Activated T-cell treated with anti-CD3 and anti-CD28 coated beads, Interleukin-2, amount 50 U/mL, for 24 hours (primary cell): ENCODE data around the gene PTPRG.

ENCODE experiments used
- DNase-seq: peaks from one replicate; pipeline ENCODE4 v3.0.0-alpha.2; 2020
- H3K27ac Mint-ChIP-seq: 2 replicates; pipeline ENCODE4 v1.8.0; 2020; ENCODE audit warnings: mild to moderate bottlenecking, mixed read lengths
- H3K27me3 Mint-ChIP-seq: 2 replicates; pipeline ENCODE4 v1.8.0; 2020; ENCODE audit warnings: mixed read lengths
- H3K36me3 Mint-ChIP-seq: 2 replicates; pipeline ENCODE4 v1.8.0; 2020; ENCODE audit warnings: low read depth, mixed read lengths
- H3K4me1 Mint-ChIP-seq: 2 replicates; pipeline ENCODE4 v1.8.0; 2020; ENCODE audit warnings: low read depth, mixed read lengths
- H3K4me3 Mint-ChIP-seq: 2 replicates; pipeline ENCODE4 v1.8.0; 2020; ENCODE audit warnings: mild to moderate bottlenecking, moderate library complexity, mixed read lengths
- H3K9me3 Mint-ChIP-seq: 2 replicates; pipeline ENCODE4 v1.8.0; 2020; ENCODE audit warnings: mixed read lengths

The PTPRG gene

DNA sequence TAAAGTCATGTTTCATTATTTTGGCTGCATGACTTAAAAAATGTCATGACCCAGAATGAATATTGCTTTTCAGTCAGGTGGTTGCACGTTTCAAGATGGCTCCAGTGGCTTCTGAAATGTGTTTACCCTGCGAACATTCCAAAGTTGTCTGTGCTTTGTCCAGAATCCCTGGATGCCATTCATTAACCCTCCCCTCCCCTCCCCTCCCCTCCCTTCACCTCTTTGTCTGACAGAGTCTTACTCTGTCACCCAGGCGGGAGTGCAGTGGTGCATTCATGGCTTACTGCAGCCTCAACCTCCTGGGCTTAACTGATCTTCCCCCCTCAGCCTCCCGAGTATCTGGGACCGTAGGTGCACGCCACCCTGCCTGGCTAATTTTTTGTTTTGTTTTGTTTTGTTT lies 308.0 kb downstream of the PTPRG start:
- Mint-ChIP-seq H3K9me3 (no peaks in the 10 kb centered on the region), H3K27ac (no peak overlapping the region), H3K36me3 (no peaks in the 10 kb centered on the region), H3K27me3 (no peaks in the 10 kb centered on the region), H3K4me3 (no peak overlapping the region), H3K4me1 (no peaks in the 10 kb centered on the region)
- no peak for DNase-seq

DNA sequence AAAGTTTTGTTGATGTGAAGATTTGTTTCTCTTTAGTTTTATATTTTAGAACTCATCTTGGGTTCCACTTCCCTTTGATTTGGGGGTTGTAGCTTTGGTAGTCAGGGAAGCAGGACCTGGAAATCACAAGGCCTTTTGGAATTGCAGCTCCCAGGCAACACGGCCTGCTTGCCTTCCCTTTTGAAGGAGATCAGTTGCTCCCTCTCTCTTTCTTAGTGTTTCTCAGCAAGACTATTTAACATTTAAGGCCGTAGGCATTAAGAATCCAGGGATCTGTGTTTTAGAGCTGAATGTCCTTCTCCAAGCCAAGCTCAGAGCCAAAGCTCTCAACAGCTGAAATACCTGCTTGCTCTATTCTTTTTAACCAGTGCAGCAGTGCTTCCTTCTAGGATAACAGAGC lies 310.3 kb downstream of the PTPRG start:
- no peak overlapping the region for H3K4me3 Mint-ChIP-seq
- H3K27me3 Mint-ChIP-seq = no peaks in the 10 kb centered on the region
- H3K36me3 Mint-ChIP-seq = no peaks in the 10 kb centered on the region
- DNase-seq = no peak
- no peaks in the 10 kb centered on the region for H3K4me1 Mint-ChIP-seq
- no peak overlapping the region for H3K27ac Mint-ChIP-seq
- H3K9me3 Mint-ChIP-seq = no peaks in the 10 kb centered on the region

DNA sequence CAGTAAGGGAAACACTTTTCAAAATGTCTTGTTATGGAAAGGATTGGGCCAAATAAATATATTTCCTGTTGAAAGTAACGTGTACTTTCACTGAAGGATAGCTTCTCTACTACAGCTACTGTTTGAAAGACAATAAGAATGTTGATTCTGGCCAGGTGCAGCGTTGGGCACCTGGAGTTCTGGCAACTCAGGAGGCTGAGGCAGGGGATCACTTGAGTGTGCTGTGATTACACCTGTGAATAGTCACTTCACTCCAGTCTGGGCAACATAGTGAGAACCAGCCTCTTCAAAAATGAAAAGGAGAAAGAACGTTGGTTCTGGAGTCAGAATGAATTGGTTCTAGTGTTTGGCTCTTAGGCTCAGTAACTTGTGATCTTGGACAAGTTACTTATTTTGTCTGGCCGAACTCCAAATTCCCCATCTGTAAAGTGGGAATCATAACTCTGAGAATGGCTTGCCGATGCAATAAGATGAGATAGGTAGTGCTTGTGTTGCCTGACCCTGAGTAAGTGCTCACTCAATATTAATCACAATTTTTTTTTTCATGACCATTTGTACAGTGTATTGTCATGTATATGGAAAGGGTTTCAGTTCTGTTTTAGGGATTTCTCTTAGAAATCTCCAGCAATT lies 310.8 kb downstream of the PTPRG start:
- Mint-ChIP-seq H3K4me3 (no peak overlapping the region), H3K9me3 (no peaks in the 10 kb centered on the region), H3K4me1 (no peaks in the 10 kb centered on the region), H3K27me3 (no peaks in the 10 kb centered on the region), H3K36me3 (no peaks in the 10 kb centered on the region), H3K27ac (no peak overlapping the region)
- no peak for DNase-seq

DNA sequence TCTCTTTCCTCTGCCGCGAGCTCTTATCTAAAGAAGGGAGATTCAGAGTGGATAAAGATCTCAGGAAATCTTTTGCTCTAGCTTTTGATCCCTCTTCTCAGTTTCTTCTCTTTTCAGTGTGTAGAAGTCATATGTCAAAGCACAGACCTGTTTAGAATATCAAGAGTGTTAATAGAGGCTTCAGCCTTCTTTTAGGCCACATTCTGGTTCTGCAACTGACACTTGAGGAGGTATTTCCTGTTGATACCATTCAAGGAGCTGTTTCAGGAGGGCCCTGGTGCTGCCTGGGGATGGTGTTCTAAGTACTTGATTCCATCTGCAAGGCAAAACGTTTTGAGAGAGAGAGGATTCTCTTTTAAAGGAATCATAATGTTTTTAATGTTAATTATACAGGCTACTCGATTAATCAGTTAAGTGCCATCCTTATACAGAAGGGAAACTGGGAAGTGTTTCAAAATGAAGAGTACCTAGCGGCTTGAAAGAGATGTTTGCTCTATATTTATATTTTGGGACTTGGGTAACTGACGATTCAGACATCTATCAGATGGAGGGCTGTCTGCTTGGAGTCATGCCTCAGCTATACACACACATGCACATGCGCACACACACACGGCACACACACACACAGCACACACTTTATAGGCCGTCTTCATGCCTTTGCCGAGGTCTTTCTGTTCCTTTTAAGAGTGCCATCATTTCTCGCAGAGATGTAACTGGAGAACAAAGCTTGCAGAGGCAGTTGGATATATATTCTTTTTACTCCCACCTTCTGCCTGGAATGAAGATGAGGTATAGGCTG lies 313.9 kb downstream of the PTPRG start:
- no peak overlapping the region for H3K27ac Mint-ChIP-seq
- no peaks in the 10 kb centered on the region for H3K36me3 Mint-ChIP-seq
- H3K9me3 Mint-ChIP-seq = no peaks in the 10 kb centered on the region
- DNase-seq = no peak
- no peaks in the 10 kb centered on the region for H3K4me1 Mint-ChIP-seq
- H3K4me3 Mint-ChIP-seq = no peak overlapping the region
- no peaks in the 10 kb centered on the region for H3K27me3 Mint-ChIP-seq

DNA sequence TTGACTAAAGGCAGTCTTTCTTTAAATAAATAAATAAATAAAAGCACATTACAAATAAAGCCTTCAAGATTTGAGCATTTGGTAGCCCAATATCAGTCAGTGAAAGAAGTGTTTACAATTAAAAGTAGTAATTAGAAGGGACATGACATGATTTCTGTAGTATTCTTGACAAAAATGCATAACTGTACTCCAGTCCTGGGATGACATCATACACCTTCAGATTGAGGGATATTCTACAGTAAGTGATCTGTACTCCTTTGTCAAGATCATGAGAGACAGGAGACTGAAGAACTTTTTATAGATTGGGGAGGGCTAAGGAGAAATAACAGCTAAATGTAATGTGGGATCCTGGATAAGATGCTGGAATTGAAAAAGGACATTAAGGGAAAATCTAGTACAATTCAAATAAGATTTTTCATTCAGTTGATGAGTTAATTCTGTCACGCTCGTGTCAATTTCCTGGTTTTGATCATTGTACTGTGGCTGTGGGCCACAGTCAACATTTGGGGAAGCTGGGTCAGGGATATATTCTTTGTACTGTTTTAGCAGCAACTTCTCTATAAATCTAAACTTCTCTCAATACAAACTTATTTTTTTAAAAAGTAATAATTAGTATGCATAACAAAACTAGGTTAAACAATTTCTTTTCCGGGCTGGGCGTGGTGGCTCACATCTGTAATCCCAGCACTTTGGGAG lies 314.8 kb downstream of the PTPRG start:
- H3K27me3 Mint-ChIP-seq = no peaks in the 10 kb centered on the region
- no peaks in the 10 kb centered on the region for H3K9me3 Mint-ChIP-seq
- no peak overlapping the region for H3K27ac Mint-ChIP-seq
- H3K4me1 Mint-ChIP-seq = no peaks in the 10 kb centered on the region
- DNase-seq = no peak
- H3K36me3 Mint-ChIP-seq = no peaks in the 10 kb centered on the region
- H3K4me3 Mint-ChIP-seq = no peak overlapping the region

DNA sequence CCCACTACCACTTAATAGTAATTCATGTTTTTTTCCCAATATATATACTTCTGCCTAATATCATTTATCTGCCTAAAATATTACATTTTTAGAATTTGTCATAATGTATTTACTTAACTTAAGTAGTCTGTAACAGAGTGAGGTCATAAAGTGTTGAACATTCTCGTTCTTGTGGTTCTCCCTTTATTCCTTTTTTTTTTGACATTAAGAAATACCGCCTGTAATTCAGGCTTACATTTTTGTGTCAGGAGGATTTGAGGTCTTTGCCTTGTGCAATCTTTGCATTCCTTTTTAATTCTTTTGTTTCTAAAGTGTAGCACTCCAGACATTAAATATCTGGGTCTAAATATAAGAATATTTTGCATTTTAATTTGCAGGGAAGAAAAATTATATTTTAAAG lies 315.4 kb downstream of the PTPRG start:
- H3K9me3 Mint-ChIP-seq = no peaks in the 10 kb centered on the region
- DNase-seq = no peak
- H3K4me1 Mint-ChIP-seq = no peaks in the 10 kb centered on the region
- no peaks in the 10 kb centered on the region for H3K36me3 Mint-ChIP-seq
- H3K27me3 Mint-ChIP-seq = no peaks in the 10 kb centered on the region
- no peak overlapping the region for H3K27ac Mint-ChIP-seq
- no peak overlapping the region for H3K4me3 Mint-ChIP-seq

DNA sequence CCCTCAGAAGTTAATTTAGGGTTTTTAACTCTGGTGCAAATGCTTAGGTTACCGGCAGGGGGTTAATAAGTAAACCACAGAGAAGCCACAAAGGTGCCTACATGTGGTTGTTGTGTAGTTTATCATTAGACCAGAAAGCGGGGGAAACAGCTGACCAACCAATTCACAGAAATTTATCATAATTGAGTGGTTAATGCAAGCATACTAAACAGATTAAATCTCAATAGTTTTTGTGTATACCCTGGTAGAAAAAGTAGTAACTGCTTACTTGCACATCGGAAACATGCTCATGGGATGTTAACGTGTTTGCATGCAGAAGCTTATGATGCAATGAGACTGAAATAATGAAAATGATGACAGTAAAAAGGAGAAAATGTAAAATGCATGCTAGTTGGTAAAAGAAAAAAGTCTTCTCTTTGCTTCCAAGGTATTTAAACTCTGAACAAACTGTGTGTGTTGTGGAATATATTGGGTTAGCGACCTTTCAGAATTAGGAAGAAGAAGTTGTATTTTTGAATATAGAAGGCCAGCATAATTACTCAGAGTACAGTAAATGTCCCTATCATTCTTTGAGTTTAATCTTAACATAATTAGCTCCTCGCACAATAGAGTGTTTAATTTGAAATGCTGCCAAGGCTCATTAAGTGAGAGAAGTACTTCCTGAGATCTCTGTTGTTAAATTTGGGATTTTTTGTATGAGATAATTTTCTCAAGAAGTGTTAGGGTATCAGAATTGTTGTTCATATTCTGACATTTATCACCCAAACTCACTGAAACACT lies 316.2 kb downstream of the PTPRG start:
- Mint-ChIP-seq H3K9me3 (no peaks in the 10 kb centered on the region), H3K4me3 (no peak overlapping the region), H3K27me3 (no peaks in the 10 kb centered on the region), H3K4me1 (no peaks in the 10 kb centered on the region), H3K27ac (no peak overlapping the region), H3K36me3 (no peaks in the 10 kb centered on the region)
- DNase-seq = no peak

DNA sequence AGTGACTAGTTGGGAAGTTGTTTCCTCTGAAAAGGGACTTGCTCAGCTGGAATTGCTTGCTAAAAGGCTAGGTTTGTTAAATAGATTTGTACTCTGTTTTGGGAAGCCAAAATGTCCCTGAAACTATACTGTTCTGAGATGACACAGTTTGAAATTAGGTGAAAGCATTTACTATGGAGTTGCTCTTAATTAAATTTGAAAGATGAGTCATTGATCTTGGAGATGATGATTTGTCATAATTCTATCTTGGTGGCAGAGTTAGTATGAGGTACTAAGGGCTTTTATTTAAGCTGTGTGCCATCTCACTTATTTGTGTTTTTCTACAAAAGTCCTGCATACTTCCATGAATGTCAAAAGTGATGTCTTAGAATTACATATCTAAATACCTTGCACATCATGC lies 320.9 kb downstream of the PTPRG start:
- Mint-ChIP-seq H3K9me3 (no peaks in the 10 kb centered on the region), H3K36me3 (no peaks in the 10 kb centered on the region), H3K4me1 (no peaks in the 10 kb centered on the region), H3K4me3 (no peak overlapping the region), H3K27me3 (no peaks in the 10 kb centered on the region), H3K27ac (no peak overlapping the region)
- DNase-seq = no peak

DNA sequence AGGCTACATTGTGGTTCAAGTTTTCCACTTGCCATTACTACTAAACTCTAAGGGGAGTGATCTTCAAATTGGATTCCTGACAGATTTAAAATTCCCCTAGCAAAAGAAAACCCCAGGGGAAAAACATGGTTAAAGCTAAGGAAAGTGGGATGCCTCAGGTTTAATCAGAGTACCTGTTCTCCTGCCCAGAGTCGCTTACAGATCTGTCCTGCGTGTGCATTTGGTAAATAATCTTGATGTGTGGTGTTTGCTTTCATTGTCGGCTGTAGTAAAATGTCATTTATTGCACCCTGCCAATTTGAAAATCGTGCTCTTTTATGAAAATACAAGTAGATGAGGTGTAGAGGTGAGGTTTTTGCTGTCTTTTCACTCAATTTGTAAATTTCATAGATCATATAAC lies 323.4 kb downstream of the PTPRG start:
- Mint-ChIP-seq H3K4me1 (no peaks in the 10 kb centered on the region), H3K27ac (no peak overlapping the region), H3K27me3 (no peaks in the 10 kb centered on the region), H3K4me3 (no peak overlapping the region), H3K9me3 (no peaks in the 10 kb centered on the region), H3K36me3 (no peaks in the 10 kb centered on the region)
- DNase-seq = no peak

DNA sequence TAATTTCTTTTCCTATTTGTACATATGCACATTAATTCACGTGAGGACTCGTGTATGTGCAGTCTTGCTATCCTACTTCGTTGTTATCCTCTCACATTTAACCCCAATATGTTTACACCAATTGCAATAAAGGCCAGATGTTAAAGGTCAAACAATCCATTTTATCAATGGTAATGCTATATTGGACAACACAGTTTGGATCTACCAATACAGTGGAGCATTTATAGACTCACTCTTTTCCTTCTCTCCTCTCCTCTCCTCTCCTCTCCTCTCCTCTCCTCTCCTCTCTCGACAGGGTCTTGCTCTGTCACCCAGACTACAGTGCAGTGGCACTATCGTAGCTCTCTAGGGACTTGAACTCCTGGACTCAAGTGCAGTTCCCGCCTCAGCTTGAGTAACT lies 324.0 kb downstream of the PTPRG start:
- Mint-ChIP-seq H3K27ac (no peak overlapping the region), H3K27me3 (peaks cover 2% of the 10 kb centered on the region), H3K9me3 (no peaks in the 10 kb centered on the region), H3K36me3 (no peaks in the 10 kb centered on the region), H3K4me1 (no peaks in the 10 kb centered on the region), H3K4me3 (no peak overlapping the region)
- no peak for DNase-seq

DNA sequence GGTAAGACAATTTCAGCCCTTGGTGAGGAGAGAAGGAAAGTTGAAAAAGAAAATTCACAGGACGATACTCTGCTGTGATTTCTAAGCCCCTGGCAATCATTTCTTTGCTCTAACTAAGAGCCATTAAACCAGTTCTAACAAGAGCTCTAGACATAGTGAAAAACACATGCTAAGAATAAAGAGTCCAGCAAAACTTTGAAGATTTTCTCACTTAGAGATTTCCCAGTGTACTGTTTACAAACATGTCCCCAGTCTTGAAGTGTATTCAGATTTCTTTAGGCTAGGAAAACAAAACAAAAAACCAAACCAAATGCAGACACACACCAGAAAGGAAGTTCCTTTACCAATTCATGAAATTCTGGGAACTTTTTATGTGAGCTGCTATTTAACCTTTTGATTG lies 325.8 kb downstream of the PTPRG start:
- Mint-ChIP-seq H3K4me1 (no peaks in the 10 kb centered on the region), H3K27ac (no peak overlapping the region), H3K4me3 (no peak overlapping the region), H3K36me3 (no peaks in the 10 kb centered on the region), H3K27me3 (peaks cover 4% of the 10 kb centered on the region), H3K9me3 (no peaks in the 10 kb centered on the region)
- no peak for DNase-seq

DNA sequence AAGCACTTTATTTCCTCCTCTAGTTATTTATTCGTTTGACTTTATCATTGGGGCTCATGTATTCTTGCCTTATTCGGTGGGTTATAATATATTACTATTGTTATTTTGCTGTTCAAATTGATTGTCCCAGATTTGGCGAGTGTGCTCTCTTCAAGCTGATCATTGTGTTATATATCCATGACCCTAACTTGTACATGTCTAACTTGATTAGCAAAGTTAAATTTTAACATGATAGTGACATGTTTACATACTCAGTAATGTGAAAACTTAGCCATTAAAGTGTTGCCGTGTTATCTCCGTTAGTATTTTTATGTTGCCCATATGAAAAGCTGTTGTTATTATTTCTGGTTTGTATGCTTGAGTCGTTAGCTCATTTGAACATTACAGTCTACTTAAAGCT lies 327.9 kb downstream of the PTPRG start:
- no peak for DNase-seq
- Mint-ChIP-seq H3K36me3 (no peaks in the 10 kb centered on the region), H3K4me1 (no peaks in the 10 kb centered on the region), H3K27me3 (peaks cover 6% of the 10 kb centered on the region), H3K27ac (no peak overlapping the region), H3K4me3 (no peak overlapping the region), H3K9me3 (no peaks in the 10 kb centered on the region)

DNA sequence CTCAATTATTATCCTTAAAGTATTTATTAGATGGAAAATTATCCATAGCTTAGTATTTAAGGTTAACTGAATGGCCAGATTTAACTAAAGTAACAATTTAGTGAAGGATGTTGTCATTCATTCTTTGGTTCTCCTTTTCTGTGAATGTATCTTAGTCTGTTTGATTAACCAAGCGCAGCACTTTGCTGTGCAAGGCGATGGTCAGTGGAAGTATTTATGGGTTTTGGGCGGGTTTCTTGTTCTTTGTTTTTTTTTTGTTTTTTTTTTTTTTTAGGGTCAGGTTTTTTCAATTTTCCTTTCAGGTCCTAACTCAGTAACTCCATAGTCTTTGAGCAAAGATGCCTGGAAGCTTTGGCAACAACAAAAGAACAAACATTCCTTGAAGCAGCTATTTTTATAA lies 328.8 kb downstream of the PTPRG start:
- Mint-ChIP-seq H3K4me1 (peaks cover 5% of the 10 kb centered on the region), H3K9me3 (no peaks in the 10 kb centered on the region), H3K4me3 (no peak overlapping the region), H3K27me3 (peaks cover 6% of the 10 kb centered on the region), H3K27ac (no peak overlapping the region), H3K36me3 (no peaks in the 10 kb centered on the region)
- no peak for DNase-seq

DNA sequence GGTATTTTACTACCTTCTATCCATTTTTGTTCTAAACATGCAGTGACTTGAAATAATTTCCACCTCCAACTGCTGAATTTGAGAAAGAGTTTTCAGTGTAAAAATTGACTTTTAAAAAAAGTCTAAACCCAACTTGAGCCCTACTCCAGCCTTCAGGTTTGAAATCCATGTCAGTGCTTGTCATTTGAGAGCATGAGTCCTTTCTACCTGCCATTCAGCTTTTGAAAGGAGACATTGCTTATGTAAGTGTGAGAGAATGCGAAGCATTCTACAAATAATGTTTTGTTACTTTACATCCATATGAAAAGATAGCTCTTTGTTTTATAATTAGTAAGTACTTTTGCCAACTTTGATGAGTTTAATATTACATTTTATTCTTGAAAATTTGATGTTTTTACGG lies 329.2 kb downstream of the PTPRG start:
- peaks cover 6% of the 10 kb centered on the region for H3K27me3 Mint-ChIP-seq
- H3K9me3 Mint-ChIP-seq = no peaks in the 10 kb centered on the region
- no peak overlapping the region for H3K27ac Mint-ChIP-seq
- H3K4me3 Mint-ChIP-seq = no peak overlapping the region
- no peaks in the 10 kb centered on the region for H3K36me3 Mint-ChIP-seq
- peaks cover 9% of the 10 kb centered on the region for H3K4me1 Mint-ChIP-seq
- DNase-seq = no peak
